Ramos (cell line): ENCODE results near the gene KCTD7.
"Not testable (repeated sequence)": the region's sequence is repeated elsewhere in the genome, so short reads cannot be mapped to it uniquely, and the experiment has no call there.

Source experiments
- in situ Hi-C: fragments of 300-500 bp; cut with MboI; formaldehyde crosslinking; loops from one replicate; pipeline ENCODE4 v1.14.3; 2022; ENCODE audit warnings: low sequenced_read_pairs; ENCODE audit not compliant: unreplicated experiment

The KCTD7 gene

GRCh38 chr7:66628361-66629221 lies at the start of gene KCTD7:
TSS of gene KCTD7 (plus strand) at chr7:66628881. CDS start at chr7:66629065, 184 bp downstream.
- in situ Hi-C loops: no loop called here

DNA sequence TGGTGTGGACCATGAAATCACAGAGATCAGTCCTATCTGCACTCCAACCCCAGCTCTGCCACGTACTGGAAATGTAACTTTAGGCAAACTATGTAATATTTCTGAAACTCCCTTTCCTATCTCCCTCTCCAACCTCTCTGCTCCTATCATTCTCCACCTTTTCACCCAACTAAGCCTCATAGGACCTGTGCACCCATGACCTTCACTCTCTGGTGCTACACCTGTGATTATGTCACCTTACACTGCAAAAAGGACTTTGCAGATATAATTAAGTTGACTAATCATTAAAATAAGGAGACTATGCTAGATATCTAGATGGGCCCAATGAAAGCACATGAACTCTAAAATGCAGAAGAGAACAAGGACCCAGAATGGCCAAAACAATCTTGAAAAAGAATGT lies 48.3 kb upstream of the KCTD7 start:
- in situ Hi-C loops: not testable (repeated sequence)

DNA sequence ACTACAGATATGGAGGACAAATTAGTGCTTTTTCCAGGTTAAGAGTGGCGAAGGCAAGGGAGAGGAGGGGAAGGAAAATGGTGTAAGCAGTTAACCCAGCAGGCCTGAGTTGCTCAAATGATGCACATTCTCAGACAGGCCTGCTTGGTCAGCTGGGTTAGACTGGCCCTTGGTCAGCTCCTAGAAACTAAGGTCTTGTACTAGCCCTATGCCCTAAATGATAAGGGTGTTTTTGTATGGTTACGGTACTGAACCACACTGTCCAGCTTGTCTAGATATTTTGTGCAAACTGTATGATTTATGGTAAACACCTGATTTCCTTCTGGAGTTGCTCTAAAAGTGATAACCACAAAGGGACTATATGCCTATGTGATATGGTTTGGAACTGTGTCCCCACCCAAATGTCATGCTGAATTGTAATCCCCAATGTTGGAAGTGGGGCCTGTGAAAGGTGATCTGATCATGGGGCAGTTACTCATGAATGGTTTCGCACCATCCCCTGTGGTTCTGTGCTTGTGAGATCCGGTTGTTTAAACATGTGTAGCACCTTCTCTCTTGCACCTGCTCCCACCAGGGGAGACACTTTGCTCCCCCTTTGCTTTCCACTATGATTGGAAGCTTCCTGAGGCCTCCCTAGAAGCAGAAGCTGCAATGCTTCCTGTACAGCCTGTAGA lies 45.7 kb upstream of the KCTD7 start:
- in situ Hi-C loops: not testable (repeated sequence)

- in situ Hi-C loops: no loop called here
These were observed 45.1 kb upstream of the KCTD7 start for GRCh38 chr7:66583490-66584110.

DNA sequence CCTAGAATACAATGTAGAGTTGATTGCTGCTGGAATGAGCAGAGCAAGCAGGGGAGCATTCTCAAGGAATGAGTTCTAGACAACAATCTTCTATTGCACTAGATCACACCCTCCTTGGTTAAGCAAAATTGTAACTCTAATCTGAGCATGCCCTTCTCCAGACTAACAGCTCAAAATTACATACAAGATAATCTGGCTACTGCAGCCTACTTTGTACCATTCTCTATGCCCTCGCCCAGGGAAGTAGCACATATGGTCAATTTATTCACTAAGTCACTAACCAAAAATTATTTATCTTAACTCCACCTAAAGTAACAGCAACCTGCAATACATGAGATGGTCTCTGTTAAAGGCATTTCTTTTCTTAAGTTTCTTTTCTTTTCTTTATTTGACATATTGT lies 42.5 kb upstream of the KCTD7 start:
- in situ Hi-C loops: no loop called here

DNA sequence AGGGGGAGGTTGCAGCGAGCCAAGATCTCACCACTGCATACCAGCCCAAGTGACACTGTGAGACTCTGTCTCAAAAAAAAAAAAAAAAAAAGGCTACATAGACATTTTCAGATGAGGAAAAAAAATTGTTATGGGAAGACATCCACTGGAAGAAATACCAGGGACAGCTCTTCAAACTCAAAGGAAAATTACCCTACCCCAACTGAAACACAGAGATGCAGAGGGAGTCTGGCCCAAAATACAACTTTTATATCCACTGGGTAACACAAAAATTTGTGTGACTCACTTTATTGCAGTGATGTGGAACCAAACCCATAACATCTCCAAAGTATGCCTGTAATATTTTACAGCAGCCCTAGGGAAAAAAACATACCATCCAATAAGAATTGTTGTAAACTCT lies 40.5 kb upstream of the KCTD7 start:
- in situ Hi-C loops: not testable (repeated sequence)

DNA sequence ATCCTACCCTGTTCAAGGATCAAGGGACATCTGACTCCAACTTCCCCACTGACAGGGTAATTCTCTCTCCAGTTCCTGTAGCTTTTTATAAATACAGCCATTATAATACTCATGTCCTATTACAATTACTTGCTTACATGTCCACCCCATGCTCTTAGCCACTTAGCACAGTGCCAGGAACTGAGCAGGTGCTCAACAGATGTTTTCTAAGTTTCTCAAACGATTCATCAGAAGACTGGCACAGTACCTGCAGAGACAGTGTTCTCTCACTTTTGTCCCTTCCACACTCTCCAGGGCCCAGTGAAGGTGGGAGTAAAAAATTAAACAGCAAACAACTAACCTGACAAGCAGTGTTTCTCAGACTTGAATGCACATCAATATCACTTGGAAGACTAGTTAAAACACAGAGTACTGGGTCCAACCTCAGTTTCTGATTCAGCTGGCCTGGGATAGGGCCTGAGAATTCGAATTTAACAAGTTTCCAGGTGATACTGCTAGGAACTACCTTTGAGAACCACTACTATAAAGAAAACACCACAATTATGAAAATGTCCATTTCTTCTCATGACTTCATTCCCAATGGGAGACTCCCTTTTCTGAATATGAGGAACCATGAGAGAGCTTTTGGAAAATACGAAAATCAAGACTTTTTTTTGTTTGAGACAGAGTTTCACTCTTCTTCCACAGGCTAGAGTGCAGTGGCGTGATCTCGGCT lies 39.7 kb upstream of the KCTD7 start:
- in situ Hi-C loops: not testable (repeated sequence)

DNA sequence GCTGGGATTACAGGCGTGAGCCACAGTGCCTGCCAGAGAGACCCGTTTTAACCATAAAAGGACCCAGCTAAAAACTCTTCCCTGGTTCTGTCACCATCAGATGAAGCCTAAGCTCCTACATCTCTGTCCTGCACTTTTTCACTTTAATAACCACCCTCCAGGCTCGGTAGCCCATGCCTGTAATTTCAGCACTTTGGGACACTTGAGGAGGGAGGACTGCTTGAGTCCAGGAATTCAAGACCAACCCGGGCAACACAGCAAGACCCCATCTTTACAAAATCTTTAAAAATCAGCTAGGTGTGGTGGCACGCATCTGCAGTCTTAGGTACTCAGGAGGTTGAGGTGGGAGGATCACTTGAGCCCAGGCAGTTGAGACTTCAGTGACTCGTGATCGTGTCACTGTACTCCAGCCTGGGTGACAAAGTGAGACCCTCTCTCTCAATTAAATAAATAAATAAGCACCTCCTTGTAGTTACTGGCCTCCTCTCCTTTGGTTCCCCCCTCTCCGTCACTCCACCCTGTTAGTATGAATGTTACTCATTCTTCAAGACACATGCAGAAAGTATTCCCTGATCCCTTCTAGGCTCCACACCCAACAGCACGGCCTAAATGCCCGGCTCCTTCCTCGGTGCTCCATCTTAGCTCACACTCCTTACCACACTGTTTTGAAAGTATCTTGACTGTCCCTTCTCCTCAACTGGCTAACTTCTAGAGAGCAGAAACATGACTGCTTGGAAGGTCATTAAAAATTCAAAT lies 38.2 kb upstream of the KCTD7 start:
- in situ Hi-C loops: not testable (repeated sequence)

- in situ Hi-C loops: not testable (repeated sequence)
These were observed 37.5 kb upstream of the KCTD7 start for GRCh38 chr7:66591058-66591798.

- in situ Hi-C loops: no loop called here
These were observed 36.7 kb upstream of the KCTD7 start for GRCh38 chr7:66591799-66592596.

- in situ Hi-C loops: not testable (repeated sequence)
These were observed 36.0 kb upstream of the KCTD7 start for GRCh38 chr7:66592597-66593146.

DNA sequence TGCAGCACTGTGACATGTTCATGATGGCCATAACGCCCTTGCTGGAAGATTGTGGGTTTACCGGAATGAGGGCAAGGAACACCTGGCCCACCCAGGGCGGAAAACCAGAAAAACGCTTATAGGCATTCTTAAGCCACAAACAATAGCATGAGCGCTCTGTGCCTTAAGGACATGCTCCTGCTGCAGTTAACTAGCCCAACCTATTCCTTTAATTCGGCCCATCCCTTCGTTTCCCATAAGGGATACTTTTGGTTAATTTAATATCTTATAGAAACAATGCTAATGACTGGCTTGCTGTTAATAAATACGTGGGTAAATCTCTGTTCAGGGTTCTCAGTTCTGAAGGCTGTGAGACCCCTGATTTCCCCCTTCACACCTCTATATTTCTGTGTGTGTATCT lies 34.6 kb upstream of the KCTD7 start:
- in situ Hi-C loops: not testable (repeated sequence)

- in situ Hi-C loops: no loop called here
These were observed 31.2 kb upstream of the KCTD7 start for GRCh38 chr7:66597461-66597860.

DNA sequence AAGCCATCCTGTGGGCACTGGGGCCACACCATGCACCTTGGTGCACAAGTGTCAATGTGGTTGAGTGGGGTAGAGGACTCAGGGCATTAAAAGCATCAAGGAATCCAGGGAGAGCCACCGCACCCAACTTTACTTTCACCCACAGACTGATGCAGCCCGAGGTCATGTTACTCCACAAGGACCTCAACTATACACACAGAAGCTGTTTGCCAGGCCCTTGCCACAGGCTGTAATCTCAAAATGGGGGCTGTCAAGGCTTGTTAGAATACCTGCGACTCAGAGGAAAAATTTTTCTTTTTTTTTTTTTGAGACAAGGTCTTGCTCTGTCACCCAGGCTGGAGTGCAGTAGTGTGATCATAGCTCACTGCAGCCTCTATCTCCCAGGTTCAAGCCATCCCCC lies 26.5 kb upstream of the KCTD7 start:
- in situ Hi-C loops: no loop called here

DNA sequence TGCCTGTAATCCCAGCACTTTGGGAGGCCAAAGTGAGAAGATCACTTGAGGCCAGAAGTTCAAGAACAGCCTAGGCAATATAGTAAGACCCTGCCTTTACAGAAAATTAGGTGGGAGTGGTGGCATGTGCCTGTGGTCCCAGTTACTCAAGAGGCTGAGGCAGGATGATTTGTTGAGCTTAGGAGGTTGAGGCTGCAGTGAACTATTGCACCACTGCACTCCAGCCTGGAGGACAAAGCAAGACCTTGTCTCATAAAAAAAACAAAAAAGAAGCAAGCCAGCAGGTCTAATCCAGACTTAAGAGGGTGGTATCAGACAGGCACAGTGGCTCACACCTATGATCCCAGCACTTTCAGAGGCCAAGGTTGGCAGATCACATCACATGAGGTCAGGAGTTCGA lies 24.5 kb upstream of the KCTD7 start:
- in situ Hi-C loops: no loop called here

- in situ Hi-C loops: not testable (repeated sequence)
These were observed 22.0 kb upstream of the KCTD7 start for GRCh38 chr7:66606540-66607291.

DNA sequence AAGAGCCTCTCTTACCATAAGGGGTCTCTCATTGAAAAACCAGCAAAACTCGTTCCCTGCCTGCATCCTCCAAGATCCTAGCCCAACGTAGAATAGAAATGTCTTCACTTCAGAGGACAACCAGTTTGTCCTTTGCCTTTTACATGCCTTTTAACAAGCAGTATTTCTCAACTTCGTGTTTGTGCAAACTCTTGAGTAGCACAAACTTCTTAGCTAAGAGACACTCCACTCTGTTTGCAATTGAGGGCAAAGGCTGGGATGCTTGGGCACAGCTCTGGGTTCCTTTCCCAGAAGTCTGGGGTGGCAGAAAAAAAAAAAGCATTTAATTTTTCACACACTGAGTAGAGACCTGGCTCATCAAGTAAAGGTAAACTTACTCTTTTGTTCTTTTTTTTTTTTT lies 19.5 kb upstream of the KCTD7 start:
- in situ Hi-C loops: no loop called here
